Measurements from ENCODE around the gene C1QTNF8. TPM values are rescaled to one million over a fixed set of nuclear protein-coding genes. Genes with fewer than 3 reads are reported as not detected.

Gene C1QTNF8
- total RNA-seq, 2 donors from 2014 or later: 4.3 to 7.0 TPM

DNA sequence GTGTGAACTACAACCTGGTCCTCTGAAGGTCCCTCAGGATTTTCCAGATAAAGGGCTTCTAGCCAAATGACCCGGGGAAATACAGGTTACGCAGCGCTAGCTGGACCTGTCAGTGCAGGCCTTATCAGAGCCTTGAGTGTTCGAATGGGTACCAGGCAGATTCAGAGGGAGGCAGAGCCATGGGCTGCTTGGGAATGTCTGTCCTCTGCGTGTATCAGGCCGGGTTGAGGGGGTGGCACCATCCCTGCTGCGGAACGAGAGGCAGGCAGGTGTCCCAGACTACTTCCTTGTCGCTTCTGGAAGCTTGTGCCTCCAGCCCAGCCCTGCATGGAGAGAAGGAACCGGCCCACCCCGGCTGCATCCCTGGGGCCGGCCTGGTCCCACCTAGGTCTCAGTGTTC, 57.1 kb downstream of the C1QTNF8 start:
- Histone ChIP-seq H3K4me3 (no peak overlapping the region), H3K4me1 (ENCODE audit: control insufficient read depth in 1 of 2, low read depth in 2 of 2) (no peaks in the 10 kb centered on the region), H3K36me3 (no peaks in the 10 kb centered on the region), H3K9me3 (no peaks in the 10 kb centered on the region), H3K27me3 (replicated peaks; ENCODE audit: insufficient read depth) (no peaks in the 10 kb centered on the region), H3K27ac (no peak overlapping the region)
- no peak for DNase-seq (ENCODE audit: low spot score)
- TF ChIP-seq, protein P1, sequence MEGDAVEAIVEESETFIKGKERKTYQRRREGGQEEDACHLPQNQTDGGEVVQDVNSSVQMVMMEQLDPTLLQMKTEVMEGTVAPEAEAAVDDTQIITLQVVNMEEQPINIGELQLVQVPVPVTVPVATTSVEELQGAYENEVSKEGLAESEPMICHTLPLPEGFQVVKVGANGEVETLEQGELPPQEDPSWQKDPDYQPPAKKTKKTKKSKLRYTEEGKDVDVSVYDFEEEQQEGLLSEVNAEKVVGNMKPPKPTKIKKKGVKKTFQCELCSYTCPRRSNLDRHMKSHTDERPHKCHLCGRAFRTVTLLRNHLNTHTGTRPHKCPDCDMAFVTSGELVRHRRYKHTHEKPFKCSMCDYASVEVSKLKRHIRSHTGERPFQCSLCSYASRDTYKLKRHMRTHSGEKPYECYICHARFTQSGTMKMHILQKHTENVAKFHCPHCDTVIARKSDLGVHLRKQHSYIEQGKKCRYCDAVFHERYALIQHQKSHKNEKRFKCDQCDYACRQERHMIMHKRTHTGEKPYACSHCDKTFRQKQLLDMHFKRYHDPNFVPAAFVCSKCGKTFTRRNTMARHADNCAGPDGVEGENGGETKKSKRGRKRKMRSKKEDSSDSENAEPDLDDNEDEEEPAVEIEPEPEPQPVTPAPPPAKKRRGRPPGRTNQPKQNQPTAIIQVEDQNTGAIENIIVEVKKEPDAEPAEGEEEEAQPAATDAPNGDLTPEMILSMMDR (IDR thresholded peaks at IDR 0.05): no peak
- ATAC-seq (ENCODE audit: insufficient number of reproducible peaks, low FRiP score, low read depth): no peak

Other genes starting within 250 kb of the C1QTNF8 start
- 10 to 100 TPM; 47.1 to 49.3 TPM for gene LMF1, start 125.3 kb downstream of the C1QTNF8 start, total RNA-seq
- gene SOX8, start 114.5 kb downstream of the C1QTNF8 start, total RNA-seq: 10 to 100 TPM in 1 of 2 donors, 1 to 10 TPM in 1; 5.7 to 10.1 TPM
- gene SSTR5, start 23.5 kb downstream of the C1QTNF8 start, total RNA-seq: 1 to 10 TPM; 3.0 to 3.8 TPM
- gene CACNA1H, start 56.9 kb upstream of the C1QTNF8 start, total RNA-seq: 10 to 100 TPM; 14.7 to 33.0 TPM
- under 1 TPM in 1 of 2 donors, not detected in 1; 0.54 TPM for gene TPSG1, start 129.0 kb upstream of the C1QTNF8 start, total RNA-seq
- gene TPSB2, start 133.9 kb upstream of the C1QTNF8 start, total RNA-seq: 100 to 1,000 TPM in 1 of 2 donors, 10 to 100 TPM in 1; 58.3 to 198 TPM
- 100 to 1,000 TPM in 1 of 2 donors, 10 to 100 TPM in 1; 26.0 to 164 TPM for gene TPSAB1, start 144.5 kb upstream of the C1QTNF8 start, total RNA-seq
- 1 to 10 TPM in 1 of 2 donors, not detected in 1; 3.1 TPM for gene TPSD1, start 159.8 kb upstream of the C1QTNF8 start, total RNA-seq
- 10 to 100 TPM; 68.2 to 76.1 TPM for gene UBE2I, start 213.4 kb upstream of the C1QTNF8 start, total RNA-seq
- gene BAIAP3, start 237.4 kb upstream of the C1QTNF8 start, total RNA-seq: 10 to 100 TPM in 1 of 2 donors, 1 to 10 TPM in 1; 2.5 to 15.7 TPM

Measured in thoracic aorta (tissue), 2 donors.